PC-3 (cell line): ENCODE measurements around the gene MICALL1.

Experiments used
- CTCF ChIP-seq: fragments of 300-600 bp; sonication (generic); conservative IDR thresholded peaks from 2 replicates; pipeline ENCODE4 v1.5.1; 2017; ENCODE audit warnings: antibody characterized with exemption, low read depth, mild to moderate bottlenecking, low read length
- EZH2 ChIP-seq: fragments of 300-600 bp; sonication (generic); IDR thresholded peaks from one replicate; pipeline ENCODE4 v1.6.1; 2017; ENCODE audit warnings: antibody characterized with exemption, mild to moderate bottlenecking, low read length; ENCODE audit not compliant: unreplicated experiment

DNA sequence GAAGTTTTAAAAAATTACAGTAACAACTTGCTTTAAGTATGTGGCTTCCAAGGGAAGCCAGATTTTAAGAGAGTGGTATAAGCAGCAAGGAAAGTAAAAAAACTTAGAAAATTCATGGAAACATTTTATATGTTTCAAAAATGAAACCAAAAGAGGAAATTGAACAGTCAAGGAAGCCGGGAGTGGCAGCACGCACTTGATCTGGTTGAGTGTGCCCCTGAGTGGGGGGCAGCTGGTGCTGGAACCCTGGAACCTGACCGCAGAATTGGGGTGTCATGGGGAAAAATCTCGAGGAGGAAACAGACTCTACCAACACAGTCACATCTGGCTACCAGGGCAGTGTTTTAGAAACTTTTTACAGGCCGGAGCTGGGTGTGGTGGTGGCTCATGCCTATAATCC is 14.0 kb downstream of the MICALL1 start:
- TF ChIP-seq CTCF (no peak), EZH2 (no peak)
